Measurements from ENCODE around the gene UNC13B. TPM values are rescaled to one million over a fixed set of nuclear protein-coding genes. Genes with fewer than 3 reads are reported as not detected.
"Not testable (repeated sequence)": the region's sequence is repeated elsewhere in the genome, so short reads cannot be mapped to it uniquely, and the experiment has no call there.

The UNC13B gene
- total and polyA plus RNA-seq, 2 donors (not counting 1 experiment from before 2014, with no cell fraction given), result 0.19 to 0.25 TPM

DNA sequence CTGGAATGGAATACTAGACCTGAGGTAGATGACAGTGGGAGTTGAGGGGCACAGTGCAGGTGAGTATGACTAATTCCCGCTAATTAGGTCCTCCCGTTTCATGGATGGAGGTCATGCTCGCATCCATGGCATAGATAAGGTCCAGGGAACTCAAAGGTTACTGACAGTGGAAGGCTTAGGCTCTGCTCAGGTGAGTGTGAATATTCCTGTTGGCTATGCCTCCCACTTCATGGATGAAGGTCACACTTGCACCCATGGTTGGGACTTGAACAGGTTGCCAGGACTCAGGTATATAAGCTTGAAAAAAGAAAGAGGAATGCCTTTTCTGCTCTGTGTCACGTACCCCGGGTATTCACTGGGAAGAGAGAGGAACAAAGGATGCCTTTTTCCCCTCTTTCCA, 19.8 kb upstream of the UNC13B start:
- Histone ChIP-seq H3K9ac (ENCODE audit: low read length) (no peak overlapping the region), H3K4me2 (replicated peaks; ENCODE audit: low read depth, low read length, poor library complexity, severe bottlenecking) (no peak overlapping the region), H3K4me1 (ENCODE audit: control insufficient read depth in 2 of 2, insufficient read depth in 2 of 2, low read length in 2 of 2) (no peaks in the 10 kb centered on the region), H3K27me3 (replicated peaks in 1 of 4; ENCODE audit: control extremely low read depth in 1 of 4, control insufficient read depth in 3 of 4, insufficient read depth in 4 of 4, low read length in 3 of 4) (peaks cover 0 to 3% (median 0%) of the 10 kb centered on the region in 4 experiments), H3K4me3 (ENCODE audit: control extremely low read depth in 1 of 5, extremely low read depth in 1 of 5, insufficient read depth in 1 of 5, low read depth in 2 of 5, low read length in 4 of 5) (no peak overlapping the region), H4K20me1 (ENCODE audit: control insufficient read depth, insufficient read depth, low read length, poor library complexity, severe bottlenecking) (no peaks in the 10 kb centered on the region), H3K79me2 (ENCODE audit: control insufficient read depth, insufficient read depth, low read length) (no peaks in the 10 kb centered on the region), H3K9me3 (ENCODE audit: control extremely low read depth in 1 of 3, control insufficient read depth in 2 of 3, insufficient read depth in 1 of 3, low read length in 2 of 3) (peaks cover 2 to 37% (median 18%) of the 10 kb centered on the region in 3 donors), H3K27ac (ENCODE audit: low read length in 2 of 2) (no peak overlapping the region), H2AFZ (ENCODE audit: insufficient read depth, low read depth, low read length, poor library complexity, severe bottlenecking) (no peak overlapping the region), H3K36me3 (replicated peaks in 1 of 2; ENCODE audit: control extremely low read depth in 1 of 2, control insufficient read depth in 1 of 2, extremely low read depth in 1 of 2, insufficient read depth in 2 of 2, low read length in 1 of 2) (no peaks in the 10 kb centered on the region)
- ChIA-PET CTCF (no interaction called here), POLR2A (no interaction called here)
- intact Hi-C loops (cut with micrococcal nuclease), result no loop called here
- peaks cover 6% of the 10 kb centered on the region for H3K27me3 Mint-ChIP-seq
- H3K4me1 Mint-ChIP-seq, result no peaks in the 10 kb centered on the region
- H3K9me3 Mint-ChIP-seq (ENCODE audit: insufficient read depth), result peaks cover 2% of the 10 kb centered on the region
- no peak for DNase-seq
- 94% methylated on average over 3 of the region's 5 CpGs for WGBS (ENCODE audit: insufficient coverage)
- ATAC-seq (ENCODE audit: low read depth), result no peak
- H3K27ac Mint-ChIP-seq, result no peak overlapping the region
- TF ChIP-seq EZH2 (IDR thresholded peaks at IDR 0.05; ENCODE audit: borderline replicate concordance, insufficient read depth, low read depth, low read length, poor library complexity, severe bottlenecking), result no peak
- TF ChIP-seq, protein P1, sequence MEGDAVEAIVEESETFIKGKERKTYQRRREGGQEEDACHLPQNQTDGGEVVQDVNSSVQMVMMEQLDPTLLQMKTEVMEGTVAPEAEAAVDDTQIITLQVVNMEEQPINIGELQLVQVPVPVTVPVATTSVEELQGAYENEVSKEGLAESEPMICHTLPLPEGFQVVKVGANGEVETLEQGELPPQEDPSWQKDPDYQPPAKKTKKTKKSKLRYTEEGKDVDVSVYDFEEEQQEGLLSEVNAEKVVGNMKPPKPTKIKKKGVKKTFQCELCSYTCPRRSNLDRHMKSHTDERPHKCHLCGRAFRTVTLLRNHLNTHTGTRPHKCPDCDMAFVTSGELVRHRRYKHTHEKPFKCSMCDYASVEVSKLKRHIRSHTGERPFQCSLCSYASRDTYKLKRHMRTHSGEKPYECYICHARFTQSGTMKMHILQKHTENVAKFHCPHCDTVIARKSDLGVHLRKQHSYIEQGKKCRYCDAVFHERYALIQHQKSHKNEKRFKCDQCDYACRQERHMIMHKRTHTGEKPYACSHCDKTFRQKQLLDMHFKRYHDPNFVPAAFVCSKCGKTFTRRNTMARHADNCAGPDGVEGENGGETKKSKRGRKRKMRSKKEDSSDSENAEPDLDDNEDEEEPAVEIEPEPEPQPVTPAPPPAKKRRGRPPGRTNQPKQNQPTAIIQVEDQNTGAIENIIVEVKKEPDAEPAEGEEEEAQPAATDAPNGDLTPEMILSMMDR (IDR thresholded peaks at IDR 0.05), result no peak
- H3K4me3 Mint-ChIP-seq, result no peak overlapping the region

DNA sequence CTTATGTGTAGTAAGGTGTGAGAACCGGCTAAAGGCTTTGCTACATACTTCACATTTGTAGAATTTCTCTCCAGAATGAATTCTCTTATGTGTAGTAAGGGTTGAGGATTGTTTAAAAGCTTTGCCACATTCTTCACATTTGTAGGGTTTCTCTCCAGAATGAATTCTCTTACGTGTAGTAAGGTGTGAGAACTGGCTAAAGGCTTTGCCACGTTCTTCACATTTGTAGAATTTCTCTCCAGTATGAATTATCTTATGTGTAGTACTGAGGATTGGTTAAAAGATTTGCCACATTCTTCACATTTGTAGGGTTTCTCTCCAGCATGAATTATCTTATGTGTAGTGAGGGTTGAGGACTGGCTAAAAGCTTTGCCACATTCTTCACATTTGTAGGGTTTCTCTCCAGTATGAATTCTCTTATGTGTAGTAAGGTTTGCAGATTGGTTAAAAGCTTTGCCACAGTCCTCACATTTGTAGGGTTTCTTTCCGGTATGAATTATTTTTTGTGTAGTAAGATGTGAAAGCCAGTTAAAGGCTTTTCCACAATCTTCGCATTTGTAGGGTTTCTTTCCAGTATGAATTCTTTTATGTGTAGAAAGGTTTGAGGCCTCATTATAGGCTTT, 13.8 kb upstream of the UNC13B start:
- CTCF ChIA-PET; H2AFZ ChIP-seq (ENCODE audit: insufficient read depth, low read depth, low read length, poor library complexity, severe bottlenecking); H3K4me1 Mint-ChIP-seq; H3K4me2 ChIP-seq (replicated peaks; ENCODE audit: low read depth, low read length, poor library complexity, severe bottlenecking); ATAC-seq (ENCODE audit: low read depth); POLR2A ChIA-PET; H3K27me3 ChIP-seq (replicated peaks in 1 of 4; ENCODE audit: control extremely low read depth in 1 of 4, control insufficient read depth in 3 of 4, insufficient read depth in 4 of 4, low read length in 3 of 4); H3K79me2 ChIP-seq (ENCODE audit: control insufficient read depth, insufficient read depth, low read length); H3K9ac ChIP-seq (ENCODE audit: low read length); H3K4me1 ChIP-seq (ENCODE audit: control insufficient read depth in 2 of 2, insufficient read depth in 2 of 2, low read length in 2 of 2); H3K4me3 Mint-ChIP-seq; H3K27me3 Mint-ChIP-seq; H3K36me3 ChIP-seq (replicated peaks in 1 of 2; ENCODE audit: control extremely low read depth in 1 of 2, control insufficient read depth in 1 of 2, extremely low read depth in 1 of 2, insufficient read depth in 2 of 2, low read length in 1 of 2); H3K27ac ChIP-seq (ENCODE audit: low read length in 2 of 2); DNase-seq; H3K27ac Mint-ChIP-seq; H4K20me1 ChIP-seq (ENCODE audit: control insufficient read depth, insufficient read depth, low read length, poor library complexity, severe bottlenecking); intact Hi-C loops (cut with micrococcal nuclease); H3K4me3 ChIP-seq (ENCODE audit: control extremely low read depth in 1 of 5, extremely low read depth in 1 of 5, insufficient read depth in 1 of 5, low read depth in 2 of 5, low read length in 4 of 5): not testable (repeated sequence)
- H3K9me3 Mint-ChIP-seq (ENCODE audit: insufficient read depth), result peaks cover 14% of the 10 kb centered on the region
- H3K9me3 ChIP-seq (ENCODE audit: control extremely low read depth in 1 of 3, control insufficient read depth in 2 of 3, insufficient read depth in 1 of 3, low read length in 2 of 3), result peaks cover 0 to 33% (median 18%) of the 10 kb centered on the region in 3 donors
- no CpG with 5 or more reads among the region's 5 CpGs for WGBS (ENCODE audit: insufficient coverage)

All from B cell (primary cell).